Chondrocyte (in vitro differentiated cells): ENCODE data around the gene MDH1B. TPM values are rescaled to one million over a fixed set of nuclear protein-coding genes. Genes with fewer than 3 reads are reported as not detected.
"Not testable (repeated sequence)": the region's sequence is repeated elsewhere in the genome, so short reads cannot be mapped to it uniquely, and the experiment has no call there.

Experiments used
- DNase-seq: peaks from one replicate; pipeline ENCODE4 v3.0.0; 2021; ENCODE audit warnings: mixed read lengths, low spot score
- H3K27ac Mint-ChIP-seq: one replicate; pipeline ENCODE4 v1.8.0; 2021; ENCODE audit warnings: mild to moderate bottlenecking, moderate library complexity, mixed read lengths; ENCODE audit not compliant: unreplicated experiment
- H3K27me3 Mint-ChIP-seq: 2 replicates; pipeline ENCODE4 v1.8.0; 2021; ENCODE audit warnings: low read depth, mixed read lengths
- H3K36me3 Mint-ChIP-seq: 2 replicates; pipeline ENCODE4 v1.8.0; 2021; ENCODE audit warnings: low read depth, mixed read lengths
- H3K4me1 Mint-ChIP-seq: 2 replicates; pipeline ENCODE4 v1.8.0; 2021; ENCODE audit warnings: low read depth, mild to moderate bottlenecking, mixed read lengths
- H3K4me3 Mint-ChIP-seq: one replicate; pipeline ENCODE4 v1.8.0; 2021; ENCODE audit warnings: mild to moderate bottlenecking, moderate library complexity, mixed read lengths; ENCODE audit not compliant: unreplicated experiment
- H3K9me3 Mint-ChIP-seq: 2 replicates; pipeline ENCODE4 v1.8.0; 2021; ENCODE audit warnings: low read depth, mixed read lengths
- total RNA-seq: library from RNA; stranded (reverse); gene quantifications from 3 replicates; pipeline ENCODE4 v1.2.1, GENCODE V29; 2021
- TF ChIP-seq, protein P1 (sequence below): fragments of 200-600 bp; sonication (generic); IDR thresholded peaks from 2 replicates; pipeline ENCODE4 v1.5.0; 2021; ENCODE audit warnings: antibody characterized with exemption, mild to moderate bottlenecking, moderate library complexity

Gene MDH1B
- total RNA-seq, 1 donor from 2014 or later, result 0.82 TPM

- H3K4me1 Mint-ChIP-seq, result no peaks in the 10 kb centered on the region
- H3K27me3 Mint-ChIP-seq, result peaks cover 25% of the 10 kb centered on the region
- no peak for DNase-seq
- TF ChIP-seq, protein P1, sequence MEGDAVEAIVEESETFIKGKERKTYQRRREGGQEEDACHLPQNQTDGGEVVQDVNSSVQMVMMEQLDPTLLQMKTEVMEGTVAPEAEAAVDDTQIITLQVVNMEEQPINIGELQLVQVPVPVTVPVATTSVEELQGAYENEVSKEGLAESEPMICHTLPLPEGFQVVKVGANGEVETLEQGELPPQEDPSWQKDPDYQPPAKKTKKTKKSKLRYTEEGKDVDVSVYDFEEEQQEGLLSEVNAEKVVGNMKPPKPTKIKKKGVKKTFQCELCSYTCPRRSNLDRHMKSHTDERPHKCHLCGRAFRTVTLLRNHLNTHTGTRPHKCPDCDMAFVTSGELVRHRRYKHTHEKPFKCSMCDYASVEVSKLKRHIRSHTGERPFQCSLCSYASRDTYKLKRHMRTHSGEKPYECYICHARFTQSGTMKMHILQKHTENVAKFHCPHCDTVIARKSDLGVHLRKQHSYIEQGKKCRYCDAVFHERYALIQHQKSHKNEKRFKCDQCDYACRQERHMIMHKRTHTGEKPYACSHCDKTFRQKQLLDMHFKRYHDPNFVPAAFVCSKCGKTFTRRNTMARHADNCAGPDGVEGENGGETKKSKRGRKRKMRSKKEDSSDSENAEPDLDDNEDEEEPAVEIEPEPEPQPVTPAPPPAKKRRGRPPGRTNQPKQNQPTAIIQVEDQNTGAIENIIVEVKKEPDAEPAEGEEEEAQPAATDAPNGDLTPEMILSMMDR, result no peak
- no peak overlapping the region for H3K4me3 Mint-ChIP-seq
- no peak overlapping the region for H3K27ac Mint-ChIP-seq
- H3K36me3 Mint-ChIP-seq, result no peaks in the 10 kb centered on the region
- no peaks in the 10 kb centered on the region for H3K9me3 Mint-ChIP-seq
Measured at GRCh38 chr2:206716623-206717022, 48.5 kb downstream of the MDH1B start.

GRCh38 chr2:206715183-206715582 is 49.9 kb downstream of the MDH1B start:
- not testable (repeated sequence) for H3K9me3 Mint-ChIP-seq, H3K4me1 Mint-ChIP-seq, H3K4me3 Mint-ChIP-seq, H3K36me3 Mint-ChIP-seq, DNase-seq, H3K27ac Mint-ChIP-seq
- peaks cover 25% of the 10 kb centered on the region for H3K27me3 Mint-ChIP-seq

- Mint-ChIP-seq H3K9me3 (no peaks in the 10 kb centered on the region), H3K27me3 (peaks cover 32% of the 10 kb centered on the region), H3K4me3 (no peak overlapping the region), H3K4me1 (no peaks in the 10 kb centered on the region), H3K36me3 (no peaks in the 10 kb centered on the region), H3K27ac (no peak overlapping the region)
- TF ChIP-seq, protein P1, result no peak
- no peak for DNase-seq
Measured at GRCh38 chr2:206713746-206714145, 51.4 kb downstream of the MDH1B start.

DNA sequence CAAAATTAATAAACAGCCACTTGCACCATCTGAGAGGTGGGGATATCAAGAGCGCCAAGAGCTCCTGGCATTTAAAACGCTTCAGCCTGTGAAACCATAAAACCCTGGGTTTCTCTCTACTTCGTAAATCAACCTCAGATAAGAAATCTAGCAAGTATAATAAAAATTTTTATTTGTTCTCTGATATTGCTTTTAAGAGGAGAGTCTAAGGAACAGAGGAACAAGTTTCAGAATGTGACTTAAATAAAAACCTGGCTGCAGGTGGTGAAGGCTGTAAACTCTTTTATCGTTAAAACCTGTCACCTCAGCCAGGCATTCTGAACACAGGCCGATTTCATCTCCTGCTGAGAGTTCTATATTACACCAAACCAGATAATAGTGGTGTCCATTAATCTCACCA is 56.8 kb downstream of the MDH1B start:
- H3K4me1 Mint-ChIP-seq, result no peaks in the 10 kb centered on the region
- H3K36me3 Mint-ChIP-seq, result no peaks in the 10 kb centered on the region
- TF ChIP-seq, protein P1, result no peak
- DNase-seq, result no peak
- H3K27me3 Mint-ChIP-seq, result peaks cover 32% of the 10 kb centered on the region
- no peaks in the 10 kb centered on the region for H3K9me3 Mint-ChIP-seq
- H3K27ac Mint-ChIP-seq, result no peak overlapping the region
- H3K4me3 Mint-ChIP-seq, result no peak overlapping the region

DNA sequence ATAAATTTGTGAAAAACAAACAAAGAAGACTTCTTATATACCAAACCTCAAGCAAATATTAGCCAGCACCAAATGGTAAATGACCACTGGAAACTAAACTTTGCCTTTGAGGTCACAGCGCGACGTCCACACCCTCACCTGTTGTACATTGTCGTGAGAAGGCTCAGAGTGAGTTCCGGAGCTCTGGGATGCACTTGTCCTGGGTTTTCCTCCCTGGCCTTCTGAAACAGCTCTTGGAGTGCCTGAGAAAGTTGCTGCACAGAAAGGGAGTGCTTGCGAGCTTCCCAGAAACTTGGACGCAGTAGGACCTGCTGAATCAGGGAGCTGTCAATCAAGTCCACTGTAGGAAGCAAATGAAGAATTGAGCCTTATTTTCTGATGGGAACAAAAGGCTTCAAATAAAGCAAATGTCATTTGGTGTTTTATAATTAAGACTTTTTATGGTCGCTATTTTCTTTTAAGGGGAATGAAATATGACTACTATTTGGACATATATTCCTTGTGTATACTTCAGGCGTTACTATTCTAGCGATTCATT is 57.9 kb downstream of the MDH1B start:
- Mint-ChIP-seq H3K9me3 (no peaks in the 10 kb centered on the region), H3K4me3 (no peak overlapping the region), H3K36me3 (no peaks in the 10 kb centered on the region), H3K27ac (no peak overlapping the region), H3K27me3 (peaks cover 35% of the 10 kb centered on the region), H3K4me1 (no peaks in the 10 kb centered on the region)
- DNase-seq, result no peak
- TF ChIP-seq, protein P1, result no peak

GRCh38 chr2:206701952-206702605 is 63.0 kb downstream of the MDH1B start:
- Mint-ChIP-seq H3K4me3 (no peak overlapping the region), H3K27ac (no peak overlapping the region), H3K36me3 (no peaks in the 10 kb centered on the region), H3K27me3 (peaks cover 37% of the 10 kb centered on the region), H3K9me3 (no peaks in the 10 kb centered on the region), H3K4me1 (no peaks in the 10 kb centered on the region)
- TF ChIP-seq, protein P1, result no peak
- DNase-seq, result no peak
